Skeletal muscle tissue (tissue), 4 donors: Measurements from ENCODE around the gene CDC14A. TPM values are rescaled to one million over a fixed set of nuclear protein-coding genes. Genes with fewer than 3 reads are reported as not detected.
"Not testable (repeated sequence)": the region's sequence is repeated elsewhere in the genome, so short reads cannot be mapped to it uniquely, and the experiment has no call there.

Experiments
- H3K27ac ChIP-seq: one replicate; pipeline ENCODE4 v1.7.0; 2013; ENCODE audit warnings: mild to moderate bottlenecking, low read depth, low read length, inconsistent platforms
- H3K27me3 ChIP-seq, 3 donors: one replicate each; pipeline ENCODE4 v1.7.0; 2013; ENCODE audit warnings: low read length in 3 of 3; ENCODE audit not compliant: control insufficient read depth in 3 of 3, insufficient read depth in 3 of 3
- H3K36me3 ChIP-seq, 3 donors: one replicate each; pipeline ENCODE4 v1.7.0; 2013; ENCODE audit warnings: low read length in 3 of 3; ENCODE audit not compliant: control insufficient read depth in 3 of 3, insufficient read depth in 3 of 3
- H3K4me1 ChIP-seq, 3 donors: one replicate each; pipeline ENCODE4 v1.7.0; 2013; ENCODE audit warnings: low read length in 3 of 3, mild to moderate bottlenecking in 3 of 3; ENCODE audit not compliant: control insufficient read depth in 3 of 3, insufficient read depth in 3 of 3
- H3K4me3 ChIP-seq, 3 donors: one replicate each; pipeline ENCODE4 v1.7.0; 2013; ENCODE audit warnings: low read length in 3 of 3
- H3K9ac ChIP-seq, 3 donors: one replicate each; pipeline ENCODE4 v1.7.0; 2013; ENCODE audit warnings: low read length in 3 of 3, mild to moderate bottlenecking in 3 of 3, moderate library complexity in 2 of 3, low read depth in 1 of 3
- H3K9me3 ChIP-seq, 3 donors: one replicate each; pipeline ENCODE4 v1.7.0; 2013; ENCODE audit warnings: low read length in 3 of 3; ENCODE audit not compliant: control insufficient read depth in 3 of 3
- total RNA-seq: library from RNA; depleted of rRNA; stranded (reverse); fragments of >200 nt; gene quantifications from one replicate; pipeline ENCODE4 v1.2.3, GENCODE V29; 2014
- donor health status: Osteomylitis.

The CDC14A gene
- total RNA-seq, 1 donor from 2014 or later, result 17.2 TPM

GRCh38 chr1:100359139-100359538, 6.8 kb downstream of the CDC14A start:
- Histone ChIP-seq H3K9ac (no peak overlapping the region), H3K4me1 (peaks cover 7 to 13% (median 10%) of the 10 kb centered on the region in 3 donors), H3K27me3 (no peaks in the 10 kb centered on the region), H3K27ac (no peak overlapping the region), H3K9me3 (no peaks in the 10 kb centered on the region), H3K36me3 (peaks cover 0 to 5% (median 3%) of the 10 kb centered on the region in 3 donors), H3K4me3 (no peak overlapping the region)

DNA sequence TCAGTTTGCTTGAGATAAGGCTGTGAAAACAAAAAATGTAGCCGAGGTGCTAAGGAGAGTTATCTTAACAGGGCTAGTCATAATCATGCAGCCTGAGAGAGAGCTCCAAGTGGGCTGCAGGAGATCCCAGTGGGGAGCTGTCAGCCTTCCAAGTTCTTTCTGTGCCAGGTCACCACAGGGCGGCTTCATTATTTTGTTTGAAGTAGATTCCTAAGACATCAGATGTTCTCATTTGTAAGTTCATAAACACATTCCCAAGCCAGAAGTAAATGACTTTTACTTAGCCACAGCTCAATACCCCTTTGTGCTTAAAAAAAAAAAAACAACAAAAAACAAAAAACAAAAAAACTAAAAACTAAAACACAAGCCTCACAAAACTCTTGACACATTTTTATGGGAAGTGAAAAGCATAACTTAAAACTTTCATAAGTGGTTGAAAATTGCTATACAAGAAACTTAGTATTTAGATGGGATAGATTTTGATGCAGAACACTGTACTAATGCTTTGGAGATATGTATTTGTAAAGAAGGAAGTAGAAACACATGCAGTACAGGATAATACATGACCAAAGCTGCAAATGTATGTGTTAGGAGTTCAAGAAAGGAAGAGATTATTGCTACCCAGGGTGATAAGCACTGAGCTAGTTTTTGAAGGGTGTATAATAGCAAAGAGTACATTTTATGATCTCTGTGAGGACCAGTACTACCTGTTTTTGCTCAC, 8.6 kb downstream of the CDC14A start:
- H3K36me3 ChIP-seq, result peaks cover 0 to 3% (median 3%) of the 10 kb centered on the region in 3 donors
- no peaks in the 10 kb centered on the region for H3K27me3 ChIP-seq
- H3K27ac ChIP-seq, result no peak overlapping the region
- H3K4me1 ChIP-seq, result peaks cover 3% of the 10 kb centered on the region in 3 donors
- H3K4me3 ChIP-seq, result no peak overlapping the region
- no peaks in the 10 kb centered on the region for H3K9me3 ChIP-seq
- H3K9ac ChIP-seq, result no peak overlapping the region

GRCh38 chr1:100361511-100362089, 9.3 kb downstream of the CDC14A start:
- Histone ChIP-seq H3K27ac (no peak overlapping the region), H3K4me1 (peaks cover 3% of the 10 kb centered on the region in 3 donors)

DNA sequence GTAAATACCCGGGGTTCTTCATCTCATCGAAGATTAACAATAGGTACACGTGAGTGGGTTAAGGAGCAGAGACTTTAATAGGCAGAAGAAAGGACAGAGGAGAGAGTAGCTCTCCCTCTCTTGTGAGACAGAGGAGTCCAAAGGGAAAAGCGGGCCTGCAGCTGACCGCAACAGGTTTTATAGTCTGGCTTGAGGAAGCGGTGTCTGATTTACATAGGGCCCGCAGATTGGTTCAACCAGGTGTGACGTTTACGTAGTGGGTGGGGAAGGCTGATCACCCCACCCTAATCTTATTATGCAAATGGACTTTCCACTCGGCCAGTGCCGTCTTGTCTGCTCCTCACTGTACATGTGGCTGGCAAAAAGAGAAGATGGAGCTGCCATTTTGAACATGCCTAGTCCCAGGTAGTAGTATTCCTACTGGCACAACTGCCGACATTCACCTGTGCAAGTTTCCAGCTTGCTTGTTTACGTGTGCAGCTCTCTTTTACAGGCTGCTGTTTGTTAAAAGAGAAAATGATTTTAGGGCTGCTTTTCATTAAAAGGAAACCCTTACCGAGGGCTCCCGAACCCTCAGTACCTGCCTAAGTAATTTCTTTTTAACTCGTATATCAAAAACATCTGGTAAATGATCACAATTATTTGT, 10.6 kb downstream of the CDC14A start:
- Histone ChIP-seq H3K27me3 (no peaks in the 10 kb centered on the region), H3K4me1 (peaks cover 3% of the 10 kb centered on the region in 3 donors), H3K36me3 (peaks cover 0 to 3% (median 0%) of the 10 kb centered on the region in 3 donors), H3K9ac (no peak overlapping the region), H3K9me3 (no peaks in the 10 kb centered on the region), H3K27ac (no peak overlapping the region), H3K4me3 (no peak overlapping the region)

More at GRCh38 chr1:100361511-100362089, 9.3 kb downstream of the CDC14A start:
- Histone ChIP-seq H3K27me3 (no peaks in the 10 kb centered on the region), H3K9ac (no peak overlapping the region), H3K4me3 (no peak overlapping the region), H3K9me3 (no peaks in the 10 kb centered on the region), H3K36me3 (peaks cover 0 to 3% (median 0%) of the 10 kb centered on the region in 3 donors)

DNA sequence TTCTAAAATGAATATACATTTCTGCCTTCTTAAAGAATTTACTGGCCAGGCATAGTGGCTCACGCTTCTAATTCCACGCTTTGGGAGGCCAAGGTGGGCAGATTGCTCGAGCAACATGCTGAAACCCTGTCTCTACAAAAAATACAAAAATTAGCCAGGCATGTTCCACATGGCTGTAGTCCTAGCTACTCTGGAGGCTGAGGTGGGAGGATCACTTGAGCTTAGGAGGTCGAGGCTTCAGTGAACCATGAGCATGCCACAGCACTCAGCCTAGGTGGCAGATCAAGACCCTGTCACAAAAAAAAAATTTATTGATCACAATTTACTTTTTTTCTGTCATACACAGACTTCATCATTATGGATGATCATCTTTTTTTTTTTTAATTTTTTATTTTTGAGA, 11.5 kb downstream of the CDC14A start:
- Histone ChIP-seq H3K4me1 (peaks cover 3% of the 10 kb centered on the region in 3 donors), H3K27me3 (no peaks in the 10 kb centered on the region), H3K4me3 (no peak overlapping the region), H3K36me3 (peaks cover 0 to 3% (median 0%) of the 10 kb centered on the region in 3 donors), H3K9ac (no peak overlapping the region), H3K9me3 (no peaks in the 10 kb centered on the region), H3K27ac (no peak overlapping the region)

DNA sequence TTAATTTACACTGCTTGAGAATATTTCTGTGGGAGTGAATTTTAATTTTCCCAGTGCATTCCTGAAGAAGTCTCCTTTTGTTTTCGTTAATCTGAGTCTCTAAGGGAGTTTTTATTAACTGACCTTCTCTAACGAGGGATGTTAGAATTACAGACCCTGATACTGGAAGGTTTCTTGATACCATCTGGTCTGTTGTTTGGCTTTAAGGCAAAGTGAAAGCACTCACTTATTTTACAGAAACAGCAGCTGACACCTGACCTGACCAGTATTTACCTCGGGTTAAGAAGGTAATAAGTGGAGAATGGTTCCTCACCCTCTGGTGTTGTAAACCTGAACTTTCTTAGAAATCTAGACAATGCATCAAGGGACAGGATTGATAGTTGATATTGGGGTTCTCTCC, 12.4 kb downstream of the CDC14A start:
- Histone ChIP-seq H3K4me1 (peaks cover 0 to 3% (median 3%) of the 10 kb centered on the region in 3 donors), H3K9me3 (no peaks in the 10 kb centered on the region), H3K9ac (no peak overlapping the region), H3K4me3 (no peak overlapping the region), H3K27me3 (no peaks in the 10 kb centered on the region), H3K36me3 (no peaks in the 10 kb centered on the region), H3K27ac (no peak overlapping the region)

DNA sequence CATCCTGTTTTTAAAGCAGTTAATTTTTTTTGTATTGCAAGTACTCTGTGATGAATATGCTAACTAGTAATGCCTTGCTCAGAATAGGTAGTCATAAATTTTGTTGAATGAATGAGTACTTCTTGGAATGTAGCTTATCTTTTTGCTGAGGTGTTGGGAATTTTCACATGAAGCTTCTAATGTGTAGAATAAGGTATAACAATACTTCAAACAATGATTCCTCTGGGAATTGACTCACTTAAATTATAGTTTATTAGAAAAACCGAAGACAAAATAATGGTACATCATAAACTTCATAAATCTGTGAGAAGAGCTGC, 13.9 kb downstream of the CDC14A start:
- peaks cover 0 to 2% (median 0%) of the 10 kb centered on the region in 3 donors for H3K4me1 ChIP-seq
- no peaks in the 10 kb centered on the region for H3K36me3 ChIP-seq
- no peak overlapping the region for H3K27ac ChIP-seq
- H3K9ac ChIP-seq, result no peak overlapping the region
- no peaks in the 10 kb centered on the region for H3K9me3 ChIP-seq
- H3K27me3 ChIP-seq, result no peaks in the 10 kb centered on the region
- no peak overlapping the region for H3K4me3 ChIP-seq

DNA sequence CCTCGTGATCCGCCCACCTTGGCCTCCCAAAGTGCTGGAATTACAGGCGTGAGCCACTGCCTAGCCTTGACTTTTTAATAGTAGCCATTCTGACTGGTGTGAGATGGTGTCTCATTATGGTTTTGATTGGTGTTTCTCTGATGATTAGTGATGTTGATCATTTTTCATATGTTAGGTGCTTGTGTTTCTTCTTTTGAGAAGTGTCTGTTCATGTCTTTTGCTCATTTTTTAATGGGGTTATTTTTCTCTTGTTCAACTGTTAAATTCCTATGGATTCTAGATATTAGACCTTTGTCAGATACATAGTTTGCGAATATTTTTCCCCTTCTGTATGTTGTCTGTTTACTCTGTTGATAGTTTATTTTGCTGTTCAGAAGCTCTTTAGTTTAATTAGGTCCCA, 17.0 kb downstream of the CDC14A start:
- not testable (repeated sequence) for H3K9me3 ChIP-seq, H3K27me3 ChIP-seq, H3K4me3 ChIP-seq, H3K27ac ChIP-seq, H3K36me3 ChIP-seq, H3K9ac ChIP-seq, H3K4me1 ChIP-seq

DNA sequence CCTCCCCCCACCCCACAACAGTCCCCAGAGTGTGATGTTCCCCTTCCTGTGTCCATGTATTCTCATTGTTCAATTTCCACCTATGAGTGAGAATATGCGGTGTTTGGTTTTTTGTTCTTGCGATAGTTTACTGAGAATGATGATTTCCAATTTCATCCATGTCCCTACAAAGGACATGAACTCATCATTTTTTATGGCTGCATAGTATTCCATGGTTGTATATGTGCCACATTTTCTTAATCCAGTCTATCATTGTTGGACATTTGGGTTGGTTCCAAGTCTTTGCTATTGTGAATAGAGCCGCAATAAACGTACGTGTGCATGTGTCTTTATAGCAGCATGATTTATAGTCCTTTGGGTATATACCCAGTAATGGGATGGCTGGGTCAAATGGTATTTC, 21.6 kb downstream of the CDC14A start:
- not testable (repeated sequence) for H3K4me3 ChIP-seq

GRCh38 chr1:100376890-100377289, 24.6 kb downstream of the CDC14A start:
- not testable (repeated sequence) for H3K4me3 ChIP-seq, H3K9me3 ChIP-seq, H3K27me3 ChIP-seq, H3K4me1 ChIP-seq, H3K27ac ChIP-seq, H3K9ac ChIP-seq, H3K36me3 ChIP-seq

More for the DNA sequence above, 21.6 kb downstream of the CDC14A start:
- not testable (repeated sequence) for H3K9ac ChIP-seq, H3K4me1 ChIP-seq, H3K27ac ChIP-seq, H3K9me3 ChIP-seq, H3K36me3 ChIP-seq, H3K27me3 ChIP-seq
